ENCODE results near the gene FGB.

Gene FGB

GRCh38 chr4:154618708-154619315 is 56.0 kb downstream of the FGB start:
- H3K9me3 Mint-ChIP-seq, result no peaks in the 10 kb centered on the region
- ATAC-seq, result peak; percentile 76
- peaks cover 11% of the 10 kb centered on the region for H3K4me1 Mint-ChIP-seq
- no peaks in the 10 kb centered on the region for H3K27me3 Mint-ChIP-seq
- no peaks in the 10 kb centered on the region for H3K36me3 Mint-ChIP-seq
- H3K27ac Mint-ChIP-seq, result no peak overlapping the region
- H3K4me3 Mint-ChIP-seq, result no peak overlapping the region

DNA sequence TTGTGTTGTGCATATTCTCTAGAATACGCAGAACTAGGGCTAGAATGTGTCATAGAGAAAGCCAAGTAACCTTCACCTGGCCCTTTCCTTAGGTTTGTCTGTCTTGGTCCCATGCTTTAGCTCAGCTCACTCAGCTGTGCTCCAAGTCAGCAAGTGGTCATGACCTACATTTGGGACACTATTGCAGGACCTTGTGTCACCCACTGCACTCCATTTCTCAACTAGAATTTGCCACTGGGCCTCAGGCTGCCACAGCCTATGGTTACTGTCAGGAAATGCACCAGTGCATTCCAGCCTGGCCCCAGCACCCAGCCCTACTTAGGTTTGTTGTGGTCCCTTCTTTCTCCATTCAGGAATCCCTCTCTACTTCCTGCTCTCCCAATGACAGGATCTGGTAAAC is 57.3 kb downstream of the FGB start:
- peaks cover 11% of the 10 kb centered on the region for H3K4me1 Mint-ChIP-seq
- no peaks in the 10 kb centered on the region for H3K9me3 Mint-ChIP-seq
- ATAC-seq, result no peak
- no peak overlapping the region for H3K27ac Mint-ChIP-seq
- no peak overlapping the region for H3K4me3 Mint-ChIP-seq
- no peaks in the 10 kb centered on the region for H3K36me3 Mint-ChIP-seq
- H3K27me3 Mint-ChIP-seq, result no peaks in the 10 kb centered on the region
